ENCODE results near the gene DMAC1.

Gene DMAC1

DNA sequence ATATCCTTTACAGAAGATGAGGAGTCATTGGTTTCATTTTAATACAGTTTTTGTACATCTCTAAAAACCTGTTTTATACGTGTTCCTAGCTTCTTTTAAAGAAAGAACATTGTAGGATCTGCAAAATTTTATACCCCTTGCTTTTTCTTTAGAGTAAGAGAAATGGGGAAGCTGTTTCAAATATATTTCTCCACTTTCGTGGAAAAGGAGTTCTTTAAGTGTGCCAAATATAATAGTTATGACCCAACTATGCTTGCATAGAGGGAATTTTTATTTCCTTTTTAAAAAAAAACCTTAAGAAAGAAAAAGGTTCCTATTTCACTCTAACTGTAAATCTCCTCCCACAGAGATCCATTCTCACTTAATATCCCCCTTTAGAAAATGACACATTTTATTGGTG lies 27.5 kb upstream of the DMAC1 start:
- Histone ChIP-seq H3K36me3 (ENCODE audit: control insufficient read depth in 1 of 2, insufficient read depth in 2 of 2, low read depth in 1 of 2, low read length in 2 of 2) (no peaks in the 10 kb centered on the region), H4K91ac (ENCODE audit: low read length) (no peak overlapping the region), H3K14ac (ENCODE audit: low read length in 2 of 2) (no peak overlapping the region), H2BK12ac (ENCODE audit: low read length in 2 of 2) (no peak overlapping the region), H2BK120ac (ENCODE audit: low read depth, low read length) (no peak overlapping the region), H3K27me3 (ENCODE audit: control insufficient read depth in 1 of 2, insufficient read depth in 1 of 2, low read length in 2 of 2) (no peaks in the 10 kb centered on the region), H3K9ac (ENCODE audit: low read length) (no peak overlapping the region), H3K79me1 (replicated peaks; ENCODE audit: low read length, poor library complexity, severe bottlenecking) (no peaks in the 10 kb centered on the region), H2BK5ac (ENCODE audit: low read depth, low read length, poor library complexity, severe bottlenecking) (no peak overlapping the region), H3K18ac (ENCODE audit: low read depth in 1 of 2, low read length in 2 of 2) (no peak overlapping the region), H3K4me2 (ENCODE audit: low read length, poor library complexity, severe bottlenecking) (no peak overlapping the region), H3K4ac (ENCODE audit: low read depth in 1 of 2, low read length in 2 of 2) (no peak overlapping the region), H3K23ac (ENCODE audit: low read length in 2 of 2) (no peak overlapping the region), H3K27ac (ENCODE audit: low read length, poor library complexity, severe bottlenecking) (no peak overlapping the region), H3K4me3 (ENCODE audit: insufficient read depth in 1 of 2, low read depth in 1 of 2, low read length in 2 of 2) (no peak overlapping the region), H2BK15ac (ENCODE audit: low read depth, poor library complexity, severe bottlenecking) (no peak overlapping the region), H2AK5ac (ENCODE audit: low read length, severe bottlenecking) (no peak overlapping the region), H4K8ac (ENCODE audit: low read length) (no peak overlapping the region), H3K4me1 (ENCODE audit: control insufficient read depth, insufficient read depth, low read depth, low read length) (no peaks in the 10 kb centered on the region), H3K9me3 (ENCODE audit: control insufficient read depth, low read length) (no peaks in the 10 kb centered on the region), H2AFZ (ENCODE audit: low read depth, low read length) (no peak overlapping the region)
- no CpG with 5 or more reads among the region's 2 CpGs for WGBS
- no peak for DNase-seq

GRCh38 chr9:7823651-7824050 lies 24.1 kb upstream of the DMAC1 start:
- no peak overlapping the region for H3K9ac ChIP-seq (ENCODE audit: low read length)
- no peak overlapping the region for H2BK120ac ChIP-seq (ENCODE audit: low read depth, low read length)
- no peak overlapping the region for H4K8ac ChIP-seq (ENCODE audit: low read length)
- H2AK5ac ChIP-seq (ENCODE audit: low read length, severe bottlenecking): no peak overlapping the region
- no peaks in the 10 kb centered on the region for H3K79me1 ChIP-seq (replicated peaks; ENCODE audit: low read length, poor library complexity, severe bottlenecking)
- no peak overlapping the region for H4K91ac ChIP-seq (ENCODE audit: low read length)
- no peaks in the 10 kb centered on the region for H3K27me3 ChIP-seq (ENCODE audit: control insufficient read depth in 1 of 2, insufficient read depth in 1 of 2, low read length in 2 of 2)
- no peak for DNase-seq
- H3K4me3 ChIP-seq (ENCODE audit: insufficient read depth in 1 of 2, low read depth in 1 of 2, low read length in 2 of 2): no peak overlapping the region
- no peaks in the 10 kb centered on the region for H3K9me3 ChIP-seq (ENCODE audit: control insufficient read depth, low read length)
- no peak overlapping the region for H2BK12ac ChIP-seq (ENCODE audit: low read length in 2 of 2)
- H2BK15ac ChIP-seq (ENCODE audit: low read depth, poor library complexity, severe bottlenecking): no peak overlapping the region
- H3K14ac ChIP-seq (ENCODE audit: low read length in 2 of 2): no peak overlapping the region
- no peaks in the 10 kb centered on the region for H3K4me1 ChIP-seq (ENCODE audit: control insufficient read depth, insufficient read depth, low read depth, low read length)
- H3K4ac ChIP-seq (ENCODE audit: low read depth in 1 of 2, low read length in 2 of 2): no peak overlapping the region
- H3K23ac ChIP-seq (ENCODE audit: low read length in 2 of 2): no peak overlapping the region
- no peaks in the 10 kb centered on the region for H3K36me3 ChIP-seq (ENCODE audit: control insufficient read depth in 1 of 2, insufficient read depth in 2 of 2, low read depth in 1 of 2, low read length in 2 of 2)
- WGBS: 86% methylated on average over 5 of the region's 5 CpGs
- no peak overlapping the region for H2BK5ac ChIP-seq (ENCODE audit: low read depth, low read length, poor library complexity, severe bottlenecking)
- no peak overlapping the region for H2AFZ ChIP-seq (ENCODE audit: low read depth, low read length)
- H3K4me2 ChIP-seq (ENCODE audit: low read length, poor library complexity, severe bottlenecking): no peak overlapping the region
- no peak overlapping the region for H3K27ac ChIP-seq (ENCODE audit: low read length, poor library complexity, severe bottlenecking)
- H3K18ac ChIP-seq (ENCODE audit: low read depth in 1 of 2, low read length in 2 of 2): no peak overlapping the region

GRCh38 chr9:7819984-7820383 lies 20.4 kb upstream of the DMAC1 start:
- H4K91ac ChIP-seq (ENCODE audit: low read length): no peak overlapping the region

DNA sequence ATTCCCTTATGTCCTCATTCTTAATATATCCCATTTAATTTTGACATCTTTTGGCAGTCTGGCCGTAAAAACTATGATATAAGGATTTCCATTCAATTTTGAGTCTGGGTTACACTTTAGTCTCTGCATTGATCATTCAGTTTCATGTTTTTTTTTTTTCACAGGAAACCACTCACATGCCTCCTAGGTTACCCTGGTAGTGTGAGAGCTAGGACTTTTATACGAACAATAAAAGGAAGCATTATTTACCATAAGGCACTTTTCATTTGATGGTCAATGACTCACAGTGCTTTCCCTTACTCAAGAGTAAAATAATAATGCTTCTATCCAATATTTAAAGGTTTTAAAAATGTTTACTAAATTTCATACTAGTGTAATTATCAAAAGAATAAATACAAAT lies 16.4 kb upstream of the DMAC1 start:
- DNase-seq: no peak
- H3K27me3 ChIP-seq (ENCODE audit: control insufficient read depth in 1 of 2, insufficient read depth in 1 of 2, low read length in 2 of 2): no peaks in the 10 kb centered on the region
- no peak overlapping the region for H2BK15ac ChIP-seq (ENCODE audit: low read depth, poor library complexity, severe bottlenecking)
- no peak overlapping the region for H2BK5ac ChIP-seq (ENCODE audit: low read depth, low read length, poor library complexity, severe bottlenecking)
- H4K91ac ChIP-seq (ENCODE audit: low read length): no peak overlapping the region
- H2AFZ ChIP-seq (ENCODE audit: low read depth, low read length): no peak overlapping the region
- no peaks in the 10 kb centered on the region for H3K79me1 ChIP-seq (replicated peaks; ENCODE audit: low read length, poor library complexity, severe bottlenecking)
- H3K4ac ChIP-seq (ENCODE audit: low read depth in 1 of 2, low read length in 2 of 2): no peak overlapping the region
- H3K36me3 ChIP-seq (ENCODE audit: control insufficient read depth in 1 of 2, insufficient read depth in 2 of 2, low read depth in 1 of 2, low read length in 2 of 2): no peaks in the 10 kb centered on the region
- H2BK120ac ChIP-seq (ENCODE audit: low read depth, low read length): no peak overlapping the region
- no peak overlapping the region for H2AK5ac ChIP-seq (ENCODE audit: low read length, severe bottlenecking)
- no peak overlapping the region for H3K23ac ChIP-seq (ENCODE audit: low read length in 2 of 2)
- no peak overlapping the region for H3K27ac ChIP-seq (ENCODE audit: low read length, poor library complexity, severe bottlenecking)
- H3K4me3 ChIP-seq (ENCODE audit: insufficient read depth in 1 of 2, low read depth in 1 of 2, low read length in 2 of 2): no peak overlapping the region
- no peak overlapping the region for H3K4me2 ChIP-seq (ENCODE audit: low read length, poor library complexity, severe bottlenecking)
- no peak overlapping the region for H2BK12ac ChIP-seq (ENCODE audit: low read length in 2 of 2)
- no CpG with 5 or more reads among the region's 2 CpGs for WGBS
- no peaks in the 10 kb centered on the region for H3K4me1 ChIP-seq (ENCODE audit: control insufficient read depth, insufficient read depth, low read depth, low read length)
- no peak overlapping the region for H3K14ac ChIP-seq (ENCODE audit: low read length in 2 of 2)
- H4K8ac ChIP-seq (ENCODE audit: low read length): no peak overlapping the region
- no peak overlapping the region for H3K18ac ChIP-seq (ENCODE audit: low read depth in 1 of 2, low read length in 2 of 2)
- H3K9ac ChIP-seq (ENCODE audit: low read length): no peak overlapping the region
- H3K9me3 ChIP-seq (ENCODE audit: control insufficient read depth, low read length): no peaks in the 10 kb centered on the region

More at GRCh38 chr9:7819984-7820383, 20.4 kb upstream of the DMAC1 start:
- no peak overlapping the region for H3K14ac ChIP-seq (ENCODE audit: low read length in 2 of 2)
- no peak overlapping the region for H2AK5ac ChIP-seq (ENCODE audit: low read length, severe bottlenecking)
- H3K23ac ChIP-seq (ENCODE audit: low read length in 2 of 2): no peak overlapping the region
- no peaks in the 10 kb centered on the region for H3K79me1 ChIP-seq (replicated peaks; ENCODE audit: low read length, poor library complexity, severe bottlenecking)
- H2BK12ac ChIP-seq (ENCODE audit: low read length in 2 of 2): no peak overlapping the region
- H2BK120ac ChIP-seq (ENCODE audit: low read depth, low read length): no peak overlapping the region
- no peak overlapping the region for H3K4ac ChIP-seq (ENCODE audit: low read depth in 1 of 2, low read length in 2 of 2)
- H3K9ac ChIP-seq (ENCODE audit: low read length): no peak overlapping the region
- H3K4me2 ChIP-seq (ENCODE audit: low read length, poor library complexity, severe bottlenecking): no peak overlapping the region
- no peak overlapping the region for H3K27ac ChIP-seq (ENCODE audit: low read length, poor library complexity, severe bottlenecking)
- H3K36me3 ChIP-seq (ENCODE audit: control insufficient read depth in 1 of 2, insufficient read depth in 2 of 2, low read depth in 1 of 2, low read length in 2 of 2): no peaks in the 10 kb centered on the region
- no CpG with 5 or more reads among the region's 1 CpG for WGBS
- no peak for DNase-seq
- no peaks in the 10 kb centered on the region for H3K4me1 ChIP-seq (ENCODE audit: control insufficient read depth, insufficient read depth, low read depth, low read length)
- H3K9me3 ChIP-seq (ENCODE audit: control insufficient read depth, low read length): no peaks in the 10 kb centered on the region
- no peak overlapping the region for H2BK5ac ChIP-seq (ENCODE audit: low read depth, low read length, poor library complexity, severe bottlenecking)
- no peak overlapping the region for H4K8ac ChIP-seq (ENCODE audit: low read length)
- H3K4me3 ChIP-seq (ENCODE audit: insufficient read depth in 1 of 2, low read depth in 1 of 2, low read length in 2 of 2): no peak overlapping the region
- H2BK15ac ChIP-seq (ENCODE audit: low read depth, poor library complexity, severe bottlenecking): no peak overlapping the region
- H3K27me3 ChIP-seq (ENCODE audit: control insufficient read depth in 1 of 2, insufficient read depth in 1 of 2, low read length in 2 of 2): no peaks in the 10 kb centered on the region
- H3K18ac ChIP-seq (ENCODE audit: low read depth in 1 of 2, low read length in 2 of 2): no peak overlapping the region
- H2AFZ ChIP-seq (ENCODE audit: low read depth, low read length): no peak overlapping the region

All from mesenchymal stem cell (in vitro differentiated cells and primary cell).